Measurements from ENCODE around the gene ZNF362. TPM values are rescaled to one million over a fixed set of nuclear protein-coding genes. Genes with fewer than 3 reads are reported as not detected.

Gene ZNF362
- total and polyA plus RNA-seq, 12 donors = 7.8 to 37.3 (median 23.8) TPM

DNA sequence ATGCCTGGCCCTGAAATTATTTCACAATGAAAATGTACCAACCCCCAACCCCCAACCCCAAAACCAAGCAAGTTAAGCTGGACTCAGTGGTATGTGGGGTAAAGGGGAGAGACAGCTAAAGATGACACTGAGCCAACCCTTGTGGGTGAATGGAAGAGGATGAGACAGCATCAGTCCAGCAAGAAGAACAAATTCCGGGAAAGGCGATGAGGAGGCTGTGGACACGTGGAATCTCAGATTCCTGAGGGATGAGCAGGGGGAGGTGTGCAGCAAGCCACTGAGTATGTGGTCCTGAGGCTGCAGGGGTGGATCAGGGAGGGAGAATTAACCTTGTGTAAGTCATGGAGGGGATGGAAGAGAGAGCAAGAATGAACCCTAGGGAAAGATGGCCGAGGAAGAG is 14.4 kb upstream of the ZNF362 start:
- Histone ChIP-seq H3K4me1 (replicated peaks in 1 of 2) (no peaks in the 10 kb centered on the region), H3K9me3 (replicated peaks in 1 of 3) (no peaks in the 10 kb centered on the region), H3K36me3 (replicated peaks in 1 of 2) (no peaks in the 10 kb centered on the region), H3K27me3 (no peaks in the 10 kb centered on the region), H3K27ac (no peak overlapping the region), H3K4me3 (no peak overlapping the region)
- no peak for DNase-seq
- 74 to 86% (median 82%) methylated on average over 4 of the region's 4 CpGs for WGBS, 4 donors
- TF ChIP-seq POLR2A (IDR thresholded peaks at IDR 0.05) = no peak
- TF ChIP-seq, protein P1, sequence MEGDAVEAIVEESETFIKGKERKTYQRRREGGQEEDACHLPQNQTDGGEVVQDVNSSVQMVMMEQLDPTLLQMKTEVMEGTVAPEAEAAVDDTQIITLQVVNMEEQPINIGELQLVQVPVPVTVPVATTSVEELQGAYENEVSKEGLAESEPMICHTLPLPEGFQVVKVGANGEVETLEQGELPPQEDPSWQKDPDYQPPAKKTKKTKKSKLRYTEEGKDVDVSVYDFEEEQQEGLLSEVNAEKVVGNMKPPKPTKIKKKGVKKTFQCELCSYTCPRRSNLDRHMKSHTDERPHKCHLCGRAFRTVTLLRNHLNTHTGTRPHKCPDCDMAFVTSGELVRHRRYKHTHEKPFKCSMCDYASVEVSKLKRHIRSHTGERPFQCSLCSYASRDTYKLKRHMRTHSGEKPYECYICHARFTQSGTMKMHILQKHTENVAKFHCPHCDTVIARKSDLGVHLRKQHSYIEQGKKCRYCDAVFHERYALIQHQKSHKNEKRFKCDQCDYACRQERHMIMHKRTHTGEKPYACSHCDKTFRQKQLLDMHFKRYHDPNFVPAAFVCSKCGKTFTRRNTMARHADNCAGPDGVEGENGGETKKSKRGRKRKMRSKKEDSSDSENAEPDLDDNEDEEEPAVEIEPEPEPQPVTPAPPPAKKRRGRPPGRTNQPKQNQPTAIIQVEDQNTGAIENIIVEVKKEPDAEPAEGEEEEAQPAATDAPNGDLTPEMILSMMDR (IDR thresholded peaks at IDR 0.05) = no peak
- intact Hi-C loops (cut with DNase I) = no loop called here

DNA sequence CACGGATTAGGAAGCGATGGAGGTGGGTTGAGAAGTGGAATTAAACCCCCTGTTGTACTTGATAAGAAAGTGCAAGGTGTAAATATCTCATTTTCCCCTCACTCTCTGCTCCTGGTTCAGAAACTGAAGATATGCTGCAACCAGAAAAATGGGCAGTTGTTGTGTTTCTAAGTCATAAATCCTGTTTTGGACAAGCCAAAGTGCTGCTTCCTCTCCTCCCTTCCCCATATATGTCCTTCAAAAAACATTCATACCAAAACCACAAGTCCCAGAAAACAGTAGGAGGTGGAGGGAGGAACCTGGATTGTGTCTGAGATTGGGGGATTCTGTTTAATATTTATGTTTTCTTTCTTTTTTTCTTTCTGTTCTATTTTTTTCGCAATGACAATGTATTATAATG is 13.6 kb upstream of the ZNF362 start:
- Histone ChIP-seq H3K4me1 (replicated peaks in 1 of 2) (no peaks in the 10 kb centered on the region), H3K4me3 (no peak overlapping the region), H3K36me3 (replicated peaks in 1 of 2) (no peaks in the 10 kb centered on the region), H3K27me3 (no peaks in the 10 kb centered on the region), H3K27ac (no peak overlapping the region), H3K9me3 (replicated peaks in 1 of 3) (no peaks in the 10 kb centered on the region)
- 35 to 84% (median 43%) methylated on average over 2 to 3 of the region's 3 CpGs for WGBS, 4 donors
- intact Hi-C loops (cut with DNase I) = no loop called here
- DNase-seq = no peak
- TF ChIP-seq POLR2A (IDR thresholded peaks at IDR 0.05) = no peak
- TF ChIP-seq, protein P1 (IDR thresholded peaks at IDR 0.05) = no peak

- no peak for TF ChIP-seq POLR2A (IDR thresholded peaks at IDR 0.05)
- TF ChIP-seq, protein P1 (IDR thresholded peaks at IDR 0.05) = no peak
- no peaks in the 10 kb centered on the region for H3K27me3 ChIP-seq
- 78 to 87% (median 80%) methylated on average over 5 of the region's 5 CpGs for WGBS, 4 donors
- H3K4me1 ChIP-seq (replicated peaks in 1 of 2) = no peaks in the 10 kb centered on the region
- H3K4me3 ChIP-seq = no peak overlapping the region
- H3K9me3 ChIP-seq (replicated peaks in 1 of 3) = no peaks in the 10 kb centered on the region
- no peak for DNase-seq
- no peaks in the 10 kb centered on the region for H3K36me3 ChIP-seq (replicated peaks in 1 of 2)
- H3K27ac ChIP-seq = peak overlapping the region in 1 of 5 donors; percentile 10
- intact Hi-C loops (cut with DNase I) = no loop called here
Observed at GRCh38 chr1:33244143-33244808, 12.0 kb upstream of the ZNF362 start.

DNA sequence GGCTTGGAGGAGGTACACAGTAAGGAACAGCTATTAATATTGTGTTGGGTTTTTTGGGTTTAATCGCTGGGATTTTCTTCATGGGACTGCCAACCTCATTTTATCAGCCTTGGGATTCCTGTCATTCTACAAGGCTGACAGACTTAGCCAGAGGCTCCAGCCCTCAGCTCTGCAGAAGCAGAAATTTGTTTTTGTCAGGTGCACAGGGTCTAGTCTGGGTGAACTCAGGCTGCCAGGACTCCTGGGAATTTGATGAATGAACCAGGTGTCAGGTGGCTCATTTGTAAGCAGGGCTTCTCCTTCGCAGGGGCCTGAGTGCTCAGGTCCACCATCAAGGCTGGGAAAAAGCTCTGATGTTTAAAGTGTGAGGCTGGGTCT is 11.5 kb upstream of the ZNF362 start:
- Histone ChIP-seq H3K27me3 (no peaks in the 10 kb centered on the region), H3K4me3 (no peak overlapping the region), H3K36me3 (replicated peaks in 1 of 2) (no peaks in the 10 kb centered on the region), H3K4me1 (replicated peaks in 1 of 2) (no peaks in the 10 kb centered on the region), H3K27ac (peak overlapping the region in 1 of 5 donors; percentile 10), H3K9me3 (replicated peaks in 1 of 3) (no peaks in the 10 kb centered on the region)
- intact Hi-C loops (cut with DNase I) = no loop called here
- no peak for TF ChIP-seq POLR2A (IDR thresholded peaks at IDR 0.05)
- TF ChIP-seq, protein P1 (IDR thresholded peaks at IDR 0.05) = no peak
- 75 to 96% (median 89%) methylated on average over 1 to 2 of the region's 2 CpGs for WGBS, 4 donors
- DNase-seq = no peak

All from adrenal gland (tissue), 12 donors.